ENCODE data around the gene TTC3.
"Not testable (repeated sequence)": the region's sequence is repeated elsewhere in the genome, so short reads cannot be mapped to it uniquely, and the experiment has no call there.

The TTC3 gene

GRCh38 chr21:37098751-37099150, 25.7 kb downstream of the TTC3 start:
- H3K36me3 Mint-ChIP-seq (ENCODE audit: low read depth), result peaks cover 61% of the 10 kb centered on the region

DNA sequence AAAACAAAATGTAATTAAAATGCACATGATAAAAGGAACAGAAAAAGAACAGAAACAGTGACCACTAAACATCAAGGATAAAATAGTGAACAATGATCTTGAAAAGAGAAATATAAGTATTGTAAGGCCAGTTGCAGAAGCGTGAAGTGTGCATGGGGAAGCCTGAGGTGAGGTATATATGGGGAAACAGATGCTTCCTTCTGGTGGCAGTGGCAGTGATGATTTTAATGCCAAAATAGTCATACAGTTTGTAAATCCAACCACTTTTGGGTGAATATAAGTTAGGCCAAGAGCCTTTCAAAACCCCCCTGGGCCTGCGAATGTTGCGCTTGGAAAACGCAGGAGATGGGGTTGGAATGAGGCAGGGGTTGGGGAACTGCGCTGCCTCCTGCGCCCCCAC, 27.3 kb downstream of the TTC3 start:
- Mint-ChIP-seq H3K9me3 (no peaks in the 10 kb centered on the region), H3K4me1 (ENCODE audit: low read depth) (no peaks in the 10 kb centered on the region), H3K27me3 (no peaks in the 10 kb centered on the region), H3K4me3 (no peak overlapping the region), H3K36me3 (ENCODE audit: low read depth) (peaks cover 54% of the 10 kb centered on the region), H3K27ac (no peak overlapping the region)

More at GRCh38 chr21:37098751-37099150, 25.7 kb downstream of the TTC3 start:
- Mint-ChIP-seq H3K4me3 (no peak overlapping the region), H3K27me3 (no peaks in the 10 kb centered on the region), H3K4me1 (ENCODE audit: low read depth) (no peaks in the 10 kb centered on the region), H3K9me3 (no peaks in the 10 kb centered on the region), H3K27ac (no peak overlapping the region)

DNA sequence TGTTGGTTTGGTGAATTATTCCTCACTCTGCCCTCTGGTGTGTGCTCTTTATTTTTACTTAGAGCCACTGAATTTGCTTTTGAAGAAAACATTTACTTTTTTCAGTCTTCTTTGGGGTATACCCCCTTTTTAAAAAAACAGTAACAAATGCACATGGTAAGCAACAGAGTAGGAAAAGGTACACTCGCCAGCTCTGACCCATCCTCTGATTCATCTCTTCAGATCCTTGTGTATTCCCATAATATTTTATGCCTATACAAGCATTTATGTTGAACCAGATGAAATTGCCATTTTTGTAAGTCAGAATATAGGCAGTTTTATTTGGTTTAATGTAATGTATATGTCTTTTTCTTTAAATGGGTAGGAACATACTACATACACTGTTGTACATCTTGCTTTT, 28.3 kb downstream of the TTC3 start:
- Mint-ChIP-seq H3K4me1 (ENCODE audit: low read depth) (no peaks in the 10 kb centered on the region), H3K9me3 (no peaks in the 10 kb centered on the region), H3K27me3 (no peaks in the 10 kb centered on the region), H3K27ac (no peak overlapping the region), H3K36me3 (ENCODE audit: low read depth) (peaks cover 47% of the 10 kb centered on the region), H3K4me3 (no peak overlapping the region)

DNA sequence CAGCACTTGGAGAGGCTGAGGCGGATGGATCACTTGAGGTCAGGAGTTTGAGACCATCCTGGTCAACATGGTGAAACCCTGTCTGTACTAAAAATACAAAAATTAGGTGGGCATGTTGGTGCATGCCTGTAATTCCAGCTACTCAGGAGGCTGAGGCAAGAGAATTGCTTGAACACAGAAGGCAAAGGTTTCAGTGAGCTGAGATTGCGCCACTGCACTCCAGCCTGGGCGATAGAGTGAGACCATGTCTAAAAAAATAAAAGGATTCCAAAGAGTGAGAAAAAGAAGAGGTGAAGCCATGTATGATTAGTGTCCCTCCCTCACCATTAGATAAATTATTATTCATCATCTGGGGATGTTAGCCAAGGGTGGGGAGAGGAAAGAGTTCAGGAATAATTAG, 29.7 kb downstream of the TTC3 start:
- not testable (repeated sequence) for H3K9me3 Mint-ChIP-seq; H3K27me3 Mint-ChIP-seq; H3K4me3 Mint-ChIP-seq; H3K4me1 Mint-ChIP-seq (ENCODE audit: low read depth); H3K27ac Mint-ChIP-seq
- peaks cover 49% of the 10 kb centered on the region for H3K36me3 Mint-ChIP-seq (ENCODE audit: low read depth)

- Mint-ChIP-seq H3K27me3 (no peaks in the 10 kb centered on the region), H3K9me3 (peaks cover 4% of the 10 kb centered on the region), H3K4me1 (ENCODE audit: low read depth) (no peaks in the 10 kb centered on the region), H3K27ac (no peak overlapping the region), H3K36me3 (ENCODE audit: low read depth) (peaks cover 40% of the 10 kb centered on the region), H3K4me3 (no peak overlapping the region)
These were observed 33.9 kb downstream of the TTC3 start for GRCh38 chr21:37106998-37107397.

GRCh38 chr21:37111029-37111428, 38.0 kb downstream of the TTC3 start:
- H3K27ac Mint-ChIP-seq; H3K27me3 Mint-ChIP-seq; H3K9me3 Mint-ChIP-seq; H3K4me3 Mint-ChIP-seq; H3K4me1 Mint-ChIP-seq (ENCODE audit: low read depth): not testable (repeated sequence)
- peaks cover 40% of the 10 kb centered on the region for H3K36me3 Mint-ChIP-seq (ENCODE audit: low read depth)

DNA sequence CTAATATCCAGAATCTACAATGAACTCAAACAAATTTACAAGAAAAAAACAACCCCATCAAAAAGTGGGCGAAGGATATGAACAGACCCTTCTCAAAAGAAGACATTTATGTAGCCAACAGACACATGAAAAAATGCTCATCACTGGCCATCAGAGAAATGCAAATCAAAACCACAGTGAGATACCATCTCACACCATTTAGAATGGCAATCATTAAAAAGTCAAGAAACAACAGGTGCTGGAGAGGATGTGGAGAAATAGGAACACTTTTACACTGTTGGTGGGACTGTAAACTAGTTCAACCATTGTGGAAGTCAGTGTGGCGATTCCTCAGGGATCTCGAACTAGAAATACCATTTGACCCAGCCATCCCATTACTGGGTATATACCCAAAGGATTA, 41.2 kb downstream of the TTC3 start:
- H3K4me3 Mint-ChIP-seq, H3K27me3 Mint-ChIP-seq, H3K27ac Mint-ChIP-seq, H3K9me3 Mint-ChIP-seq: not testable (repeated sequence)
- H3K4me1 Mint-ChIP-seq (ENCODE audit: low read depth), result peaks cover 19% of the 10 kb centered on the region
- H3K36me3 Mint-ChIP-seq (ENCODE audit: low read depth), result peaks cover 29% of the 10 kb centered on the region

DNA sequence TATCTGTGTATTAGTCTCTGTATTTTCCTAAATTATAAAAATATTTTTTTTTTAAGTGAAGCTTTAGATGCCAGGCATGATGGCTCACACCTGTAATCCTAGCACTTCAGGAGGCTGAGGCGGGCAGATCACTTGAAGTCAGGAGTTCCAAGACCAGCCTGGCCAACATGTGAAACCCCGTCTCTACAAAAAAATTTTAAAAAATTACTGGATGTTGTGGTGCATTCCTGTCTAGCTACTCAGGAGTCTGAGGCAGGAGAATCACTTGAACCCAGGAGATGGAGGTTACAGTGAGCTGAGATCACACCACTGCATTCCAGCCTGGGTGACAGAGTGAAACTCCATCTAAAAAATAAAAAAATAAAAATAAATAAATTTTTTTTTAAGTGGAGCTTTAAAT, 43.4 kb downstream of the TTC3 start:
- not testable (repeated sequence) for H3K27ac Mint-ChIP-seq, H3K27me3 Mint-ChIP-seq, H3K4me3 Mint-ChIP-seq, H3K9me3 Mint-ChIP-seq
- peaks cover 34% of the 10 kb centered on the region for H3K4me1 Mint-ChIP-seq (ENCODE audit: low read depth)
- peaks cover 31% of the 10 kb centered on the region for H3K36me3 Mint-ChIP-seq (ENCODE audit: low read depth)

GRCh38 chr21:37117204-37117603, 44.1 kb downstream of the TTC3 start:
- peaks cover 31% of the 10 kb centered on the region for H3K36me3 Mint-ChIP-seq (ENCODE audit: low read depth)
- no peaks in the 10 kb centered on the region for H3K27me3 Mint-ChIP-seq
- no peak overlapping the region for H3K27ac Mint-ChIP-seq
- peaks cover 34% of the 10 kb centered on the region for H3K4me1 Mint-ChIP-seq (ENCODE audit: low read depth)
- H3K9me3 Mint-ChIP-seq, result no peaks in the 10 kb centered on the region
- no peak overlapping the region for H3K4me3 Mint-ChIP-seq

DNA sequence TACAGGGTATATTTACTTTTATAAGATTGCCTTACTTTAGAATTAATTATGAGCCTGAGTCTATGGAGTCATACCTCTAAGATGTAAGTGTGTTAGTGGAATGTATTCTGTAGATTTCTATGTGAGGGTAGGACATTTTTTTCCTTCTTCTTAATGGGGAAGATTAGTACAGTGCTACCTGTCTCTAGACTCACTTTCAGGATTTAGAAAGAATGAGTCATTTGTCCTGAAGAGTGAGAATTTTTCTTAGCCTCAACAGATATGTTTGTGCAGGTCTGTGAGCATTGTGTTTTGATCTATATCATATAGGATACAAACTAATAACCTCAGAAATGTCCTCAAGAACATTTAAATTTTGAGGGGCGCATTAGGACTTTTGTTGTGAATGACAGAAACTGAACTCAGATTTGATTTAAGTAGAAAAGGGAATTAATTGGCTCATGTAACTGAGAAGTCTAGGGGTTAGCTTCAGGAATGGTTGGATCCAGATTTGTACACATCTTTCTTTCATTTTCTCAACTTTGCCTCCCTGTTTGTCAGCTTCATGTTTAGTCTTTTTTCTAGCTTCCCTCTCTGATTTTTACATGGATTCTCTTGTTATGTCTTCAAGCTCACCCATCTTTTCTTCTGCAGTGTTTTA, 45.3 kb downstream of the TTC3 start:
- H3K27ac Mint-ChIP-seq, result no peak overlapping the region
- H3K4me3 Mint-ChIP-seq, result no peak overlapping the region
- H3K4me1 Mint-ChIP-seq (ENCODE audit: low read depth), result peaks cover 34% of the 10 kb centered on the region
- H3K9me3 Mint-ChIP-seq, result no peaks in the 10 kb centered on the region
- H3K27me3 Mint-ChIP-seq, result no peaks in the 10 kb centered on the region
- peaks cover 36% of the 10 kb centered on the region for H3K36me3 Mint-ChIP-seq (ENCODE audit: low read depth)

DNA sequence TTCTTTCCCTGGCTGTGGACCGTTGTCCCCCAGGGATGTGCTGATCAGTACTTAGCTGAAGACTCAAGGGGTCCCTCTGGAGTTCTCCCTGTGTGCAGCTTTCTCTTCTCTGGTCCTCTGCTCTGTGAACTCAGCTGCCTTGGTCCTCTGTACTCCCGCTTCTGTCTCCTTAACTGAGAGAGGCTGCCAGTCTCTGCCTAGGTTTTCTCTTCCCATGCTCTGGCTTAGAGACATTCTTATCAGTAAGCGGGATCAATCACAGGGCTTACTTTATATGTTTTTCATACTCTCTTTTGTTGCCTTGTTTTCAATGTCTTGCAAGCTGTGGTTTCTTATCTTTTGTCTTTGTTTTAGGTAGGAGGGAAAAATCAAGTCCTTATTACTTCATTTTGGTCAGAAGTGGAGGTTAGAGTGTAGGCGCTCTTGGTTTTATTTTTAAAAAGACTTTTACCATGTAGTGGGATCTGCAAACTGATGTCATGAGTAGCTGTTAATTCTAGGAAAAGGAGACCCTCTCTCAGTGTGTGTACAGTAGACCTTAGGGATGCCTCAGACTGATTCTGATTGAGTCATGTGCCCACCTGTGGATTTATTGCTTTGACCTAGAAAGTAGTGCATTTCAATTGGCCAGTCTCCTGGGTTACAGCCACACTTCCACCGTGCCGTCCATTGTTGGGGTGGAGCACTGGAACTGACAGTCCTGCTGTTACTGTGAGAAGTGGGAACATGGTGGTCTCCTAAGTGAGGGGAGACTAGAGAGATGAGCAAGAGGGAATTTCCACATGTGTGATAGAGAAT, 46.6 kb downstream of the TTC3 start:
- peak overlapping the region; percentile 72 for H3K27ac Mint-ChIP-seq
- H3K36me3 Mint-ChIP-seq (ENCODE audit: low read depth), result peaks cover 40% of the 10 kb centered on the region
- H3K4me3 Mint-ChIP-seq, result peak overlapping the region; percentile 20
- peaks cover 34% of the 10 kb centered on the region for H3K4me1 Mint-ChIP-seq (ENCODE audit: low read depth)
- H3K27me3 Mint-ChIP-seq, result no peaks in the 10 kb centered on the region
- H3K9me3 Mint-ChIP-seq, result no peaks in the 10 kb centered on the region

DNA sequence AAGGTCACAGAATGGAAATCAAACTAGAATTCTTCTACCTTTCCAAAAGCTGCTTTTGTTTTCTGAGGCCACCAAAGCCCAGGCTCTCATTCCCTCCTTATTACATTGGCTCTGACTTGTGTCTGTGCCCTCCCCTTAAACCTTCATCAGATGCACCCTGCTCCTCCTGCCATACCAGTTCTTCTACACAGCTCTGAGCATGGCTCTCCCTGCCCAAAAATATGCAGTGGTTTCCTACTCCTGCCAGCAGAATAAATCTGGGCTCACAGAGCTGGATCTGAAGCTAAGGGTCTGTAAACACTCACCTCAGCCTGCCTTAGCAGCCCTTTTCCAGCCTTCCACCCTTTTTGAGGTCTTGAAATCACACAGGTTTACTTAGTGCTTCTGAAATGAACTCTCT, 55.0 kb downstream of the TTC3 start:
- no peaks in the 10 kb centered on the region for H3K27me3 Mint-ChIP-seq
- no peaks in the 10 kb centered on the region for H3K4me1 Mint-ChIP-seq (ENCODE audit: low read depth)
- peaks cover 53% of the 10 kb centered on the region for H3K36me3 Mint-ChIP-seq (ENCODE audit: low read depth)
- no peaks in the 10 kb centered on the region for H3K9me3 Mint-ChIP-seq
- H3K27ac Mint-ChIP-seq, result no peak overlapping the region
- H3K4me3 Mint-ChIP-seq, result no peak overlapping the region

- H3K36me3 Mint-ChIP-seq (ENCODE audit: low read depth), result peaks cover 62% of the 10 kb centered on the region
- no peak overlapping the region for H3K4me3 Mint-ChIP-seq
- H3K9me3 Mint-ChIP-seq, result no peaks in the 10 kb centered on the region
- no peaks in the 10 kb centered on the region for H3K27me3 Mint-ChIP-seq
- peaks cover 8% of the 10 kb centered on the region for H3K4me1 Mint-ChIP-seq (ENCODE audit: low read depth)
- no peak overlapping the region for H3K27ac Mint-ChIP-seq
These were observed 57.9 kb downstream of the TTC3 start for GRCh38 chr21:37130971-37131370.

DNA sequence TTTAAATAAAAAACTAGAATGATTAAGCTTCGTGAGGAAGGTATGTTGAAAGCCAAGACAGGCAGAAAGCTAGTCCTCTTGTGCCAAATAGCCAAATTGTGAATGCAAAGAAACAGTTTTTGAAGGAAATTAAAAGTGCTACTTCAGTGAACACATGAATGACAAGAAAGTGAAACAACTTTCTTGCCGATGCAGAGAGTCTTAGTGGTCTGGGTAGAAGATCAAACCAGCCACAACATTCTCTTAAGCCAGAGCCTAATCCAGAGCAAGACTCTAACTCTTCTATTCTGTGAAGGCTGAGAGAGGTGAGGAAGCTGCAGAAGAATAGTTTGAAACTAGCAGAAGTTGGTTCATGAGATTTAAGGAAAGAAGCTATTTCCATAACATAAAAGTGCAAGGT, 63.2 kb downstream of the TTC3 start:
- H3K4me3 Mint-ChIP-seq, result no peak overlapping the region
- H3K4me1 Mint-ChIP-seq (ENCODE audit: low read depth), result peaks cover 13% of the 10 kb centered on the region
- no peaks in the 10 kb centered on the region for H3K27me3 Mint-ChIP-seq
- H3K9me3 Mint-ChIP-seq, result no peaks in the 10 kb centered on the region
- H3K36me3 Mint-ChIP-seq (ENCODE audit: low read depth), result peaks cover 74% of the 10 kb centered on the region
- H3K27ac Mint-ChIP-seq, result no peak overlapping the region

- Mint-ChIP-seq H3K27me3 (no peaks in the 10 kb centered on the region), H3K4me3 (no peak overlapping the region), H3K36me3 (ENCODE audit: low read depth) (peaks cover 72% of the 10 kb centered on the region), H3K27ac (no peak overlapping the region), H3K4me1 (ENCODE audit: low read depth) (peaks cover 13% of the 10 kb centered on the region), H3K9me3 (no peaks in the 10 kb centered on the region)
These were observed 63.7 kb downstream of the TTC3 start for GRCh38 chr21:37136744-37137143.

DNA sequence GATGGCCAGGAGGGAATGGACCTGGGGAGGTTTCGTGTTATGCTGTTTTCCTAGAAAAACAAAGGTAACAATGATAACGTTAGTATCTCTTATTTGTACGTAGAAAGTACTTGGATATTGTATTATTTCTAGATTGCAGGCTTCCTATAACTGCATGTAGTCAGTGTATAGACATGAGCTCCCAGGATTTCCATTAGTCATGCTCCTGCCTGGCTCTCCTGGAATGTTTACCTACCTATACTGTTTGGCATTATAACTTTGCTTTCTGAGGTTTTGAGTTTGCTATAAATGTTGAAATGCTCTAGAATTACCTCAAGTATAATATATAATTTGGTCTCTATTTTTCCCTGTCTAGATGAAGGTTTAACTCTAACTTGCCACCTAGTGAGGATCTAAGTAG, 66.1 kb downstream of the TTC3 start:
- H3K27me3 Mint-ChIP-seq, result no peaks in the 10 kb centered on the region
- no peak overlapping the region for H3K27ac Mint-ChIP-seq
- peaks cover 13% of the 10 kb centered on the region for H3K4me1 Mint-ChIP-seq (ENCODE audit: low read depth)
- H3K36me3 Mint-ChIP-seq (ENCODE audit: low read depth), result peaks cover 70% of the 10 kb centered on the region
- no peak overlapping the region for H3K4me3 Mint-ChIP-seq
- H3K9me3 Mint-ChIP-seq, result no peaks in the 10 kb centered on the region

All from stimulated activated naive CD8-positive, alpha-beta T cell treated with anti-CD3 and anti-CD28 coated beads, Interleukin-15, Interleukin-2, amounts not matched to agents 100 ng/mL and 50 ng/mL, for 24 hours (primary cell).